ENCODE results near the gene PRKN.
"Not testable (repeated sequence)": the region's sequence is repeated elsewhere in the genome, so short reads cannot be mapped to it uniquely, and the experiment has no call there.

The PRKN gene

GRCh38 chr6:162543221-162543620, 184.3 kb downstream of the PRKN start:
- no peak for DNase-seq (ENCODE audit: low spot score)
- in situ Hi-C loops (cut with MboI; ENCODE audit: low pct_unique_long_range_greater_than_20kb, low sequenced_read_pairs, unreplicated experiment), result no loop called here
- TF ChIP-seq CTCF (IDR thresholded peaks at IDR 0.05; ENCODE audit: extremely low read depth, insufficient read depth, missing control alignments), result no peak

- in situ Hi-C loops (cut with MboI; ENCODE audit: low pct_unique_long_range_greater_than_20kb, low sequenced_read_pairs, unreplicated experiment), result no loop called here
- TF ChIP-seq CTCF (IDR thresholded peaks at IDR 0.05; ENCODE audit: extremely low read depth, insufficient read depth, missing control alignments), result no peak
- DNase-seq (ENCODE audit: low spot score), result no peak
Measured at GRCh38 chr6:162541019-162541601, 186.5 kb downstream of the PRKN start.

GRCh38 chr6:162539321-162539720, 188.2 kb downstream of the PRKN start:
- DNase-seq (ENCODE audit: low spot score), result no peak
- no peak for TF ChIP-seq CTCF (IDR thresholded peaks at IDR 0.05; ENCODE audit: extremely low read depth, insufficient read depth, missing control alignments)
- in situ Hi-C loops (cut with MboI; ENCODE audit: low pct_unique_long_range_greater_than_20kb, low sequenced_read_pairs, unreplicated experiment), result no loop called here

- in situ Hi-C loops (cut with MboI; ENCODE audit: low pct_unique_long_range_greater_than_20kb, low sequenced_read_pairs, unreplicated experiment), result no loop called here
- no peak for TF ChIP-seq CTCF (IDR thresholded peaks at IDR 0.05; ENCODE audit: extremely low read depth, insufficient read depth, missing control alignments)
- DNase-seq (ENCODE audit: low spot score), result no peak
Measured at GRCh38 chr6:162538643-162539064, 188.9 kb downstream of the PRKN start.

- DNase-seq (ENCODE audit: low spot score), result no peak
- in situ Hi-C loops (cut with MboI; ENCODE audit: low pct_unique_long_range_greater_than_20kb, low sequenced_read_pairs, unreplicated experiment), result no loop called here
- no peak for TF ChIP-seq CTCF (IDR thresholded peaks at IDR 0.05; ENCODE audit: extremely low read depth, insufficient read depth, missing control alignments)
Measured at GRCh38 chr6:162533009-162533400, 194.6 kb downstream of the PRKN start.

- in situ Hi-C loops (cut with MboI; ENCODE audit: low pct_unique_long_range_greater_than_20kb, low sequenced_read_pairs, unreplicated experiment), result no loop called here
- DNase-seq (ENCODE audit: low spot score), result no peak
- TF ChIP-seq CTCF (IDR thresholded peaks at IDR 0.05; ENCODE audit: extremely low read depth, insufficient read depth, missing control alignments), result no peak
Measured at GRCh38 chr6:162532283-162533008, 195.1 kb downstream of the PRKN start.

- in situ Hi-C loops (cut with MboI; ENCODE audit: low pct_unique_long_range_greater_than_20kb, low sequenced_read_pairs, unreplicated experiment); DNase-seq (ENCODE audit: low spot score): not testable (repeated sequence)
Measured at GRCh38 chr6:162531391-162531790, 196.2 kb downstream of the PRKN start.
